HepG2 (cell line): Measurements from ENCODE around the gene CAMSAP2. TPM values are rescaled to one million over a fixed set of nuclear protein-coding genes. Genes with fewer than 3 reads are reported as not detected.

Experiments used
- FOXP1 ChIP-seq, 2 experiments: fragments of 450-650 bp in 1 of 2; IDR thresholded peaks; 2 replicates each; pipeline ENCODE4 v1.6.1; 2017 to 2018; ENCODE audit warnings: antibody characterized with exemption in 1 of 2
- KAT2B ChIP-seq: fragments of 150-350 bp; IDR thresholded peaks from 2 replicates; pipeline ENCODE4 v1.6.1; 2014; ENCODE audit warnings: low read depth, low read length, borderline replicate concordance
- KDM5A ChIP-seq: fragments of 200-600 bp; sonication (generic); IDR thresholded peaks from 2 replicates; pipeline ENCODE4 v1.7.0; 2018; ENCODE audit warnings: antibody characterized with exemption, mild to moderate bottlenecking, low read length, borderline replicate concordance
- MBNL3 ChIP-seq: fragments of 250-450 bp; sonication (Bioruptor Pico); conservative IDR thresholded peaks from 2 replicates; pipeline ENCODE4 v1.8.0; 2022; ENCODE audit warnings: mild to moderate bottlenecking, inconsistent platforms
- MZF1 ChIP-seq: sonication (generic); formaldehyde crosslinking; IDR thresholded peaks from 2 replicates; pipeline ENCODE4 v1.8.1; 2023; ENCODE audit warnings: mild to moderate bottlenecking, missing genetic modification reagents, borderline replicate concordance
- NCOR1 ChIP-seq: fragments of 200-600 bp; sonication (generic); IDR thresholded peaks from 2 replicates; pipeline ENCODE4 v1.7.0; 2017; ENCODE audit warnings: antibody characterized with exemption, low read length, borderline replicate concordance
- NFKBIZ ChIP-seq: IDR thresholded peaks from 2 replicates; pipeline ENCODE4 v1.6.1; 2018; ENCODE audit warnings: missing genetic modification reagents, missing compliant biosample characterization
- NR2F2 ChIP-seq: IDR thresholded peaks from 2 replicates; pipeline ENCODE4 v1.6.1; 2012; ENCODE audit warnings: low read depth, inconsistent platforms, borderline replicate concordance
- POLR2AphosphoS2 ChIP-seq: IDR thresholded peaks from 2 replicates; pipeline ENCODE4 v1.6.1; 2011; ENCODE audit warnings: low read depth, low read length, improper control_type of control experiment
- RARA ChIP-seq: IDR thresholded peaks from 2 replicates; pipeline ENCODE4 v1.6.1; 2016; ENCODE audit warnings: missing genetic modification reagents, missing compliant biosample characterization
- SAFB2 ChIP-seq: sonication (generic); formaldehyde crosslinking; IDR thresholded peaks from 2 replicates; pipeline ENCODE4 v1.5.1; 2020; ENCODE audit warnings: missing genetic modification reagents, low read depth, mild to moderate bottlenecking, borderline replicate concordance
- SMARCC2 ChIP-seq: fragments of 450-650 bp; IDR thresholded peaks from 2 replicates; pipeline ENCODE4 v1.6.1; 2017; ENCODE audit warnings: antibody characterized with exemption, mild to moderate bottlenecking
- TAF1 ChIP-seq: sonication (generic); formaldehyde crosslinking; IDR thresholded peaks from 2 replicates; pipeline ENCODE4 v1.4.0; 2020; ENCODE audit warnings: missing genetic modification reagents
- ZFAT ChIP-seq: sonication (generic); formaldehyde crosslinking; conservative IDR thresholded peaks from 2 replicates; pipeline ENCODE4 v1.8.1; 2023; ENCODE audit warnings: missing genetic modification reagents, inconsistent platforms
- ZNF350 ChIP-seq: sonication (generic); formaldehyde crosslinking; IDR thresholded peaks from 2 replicates; pipeline ENCODE4 v1.4.0; 2020; ENCODE audit warnings: mild to moderate bottlenecking, low read depth, missing genetic modification reagents, borderline replicate concordance
- ZNF563 ChIP-seq: sonication (generic); formaldehyde crosslinking; IDR thresholded peaks from 2 replicates; pipeline ENCODE4 v1.8.0; 2022; ENCODE audit warnings: mild to moderate bottlenecking, moderate library complexity, missing genetic modification reagents
- ZNF576 ChIP-seq: sonication (generic); formaldehyde crosslinking; IDR thresholded peaks from 2 replicates; pipeline ENCODE4 v1.4.0; 2020; ENCODE audit warnings: mild to moderate bottlenecking, missing genetic modification reagents
- ZNF672 ChIP-seq: sonication (generic); formaldehyde crosslinking; IDR thresholded peaks from 2 replicates; pipeline ENCODE4 v1.8.1; 2022; ENCODE audit warnings: missing genetic modification reagents
- ZNF713 ChIP-seq: sonication (generic); formaldehyde crosslinking; IDR thresholded peaks from 2 replicates; pipeline ENCODE4 v1.4.0; 2020; ENCODE audit warnings: mild to moderate bottlenecking, missing genetic modification reagents
- ZNF720 ChIP-seq: sonication (generic); formaldehyde crosslinking; IDR thresholded peaks from 2 replicates; pipeline ENCODE4 v1.4.0; 2020; ENCODE audit warnings: missing genetic modification reagents
- ZNF784 ChIP-seq: sonication (generic); formaldehyde crosslinking; IDR thresholded peaks from 2 replicates; pipeline ENCODE4 v1.5.1; 2020; ENCODE audit warnings: missing genetic modification reagents, mild to moderate bottlenecking, borderline replicate concordance
- ZNF792 ChIP-seq: IDR thresholded peaks from 2 replicates; pipeline ENCODE4 v1.6.1; 2016
- ZNF883 ChIP-seq: sonication (generic); formaldehyde crosslinking; IDR thresholded peaks from 2 replicates; pipeline ENCODE4 v1.5.1; 2020; ENCODE audit warnings: mild to moderate bottlenecking, missing genetic modification reagents; ENCODE audit errors: not compliant biosample characterization
- ZZZ3 ChIP-seq: sonication (generic); formaldehyde crosslinking; IDR thresholded peaks from 2 replicates; pipeline ENCODE4 v1.4.0; 2020; ENCODE audit warnings: missing genetic modification reagents, mild to moderate bottlenecking, borderline replicate concordance
- polyA plus RNA-seq, 8 experiments: library from polyadenylated mRNA; depleted of rRNA in 3 of 8; stranded (reverse) in 7 of 8; unstranded in 1 of 8; fragments of >200 nt; fragmentation: Illumina TruSeq in 4 of 8; extraction: Trizol in 4 of 8; gene quantifications; 2 replicates each; pipeline versions ENCODE4 v1.2.1 to v1.2.3, GENCODE V29; 2011 to 2016; ENCODE audit warnings: low read depth in 4 of 8, missing spikeins in 1 of 8, mixed read lengths in 1 of 8; ENCODE audit not compliant: insufficient read depth in 1 of 8
- total RNA-seq, 5 experiments: library from RNA; depleted of rRNA; stranded (reverse); fragments of >200 nt; fragmentation: Illumina TruSeq; extraction: Trizol; gene quantifications; 2 replicates each; pipeline ENCODE4 v1.2.3, GENCODE V29; 2016; ENCODE audit warnings: low read depth in 1 of 5
- TF ChIP-seq, protein P1 (sequence below): sonication (generic); formaldehyde crosslinking; IDR thresholded peaks from 2 replicates; pipeline ENCODE4 v1.9.0; 2021; ENCODE audit warnings: missing genetic modification reagents, borderline replicate concordance
- TF ChIP-seq, protein P2 (sequence below): sonication (generic); formaldehyde crosslinking; conservative IDR thresholded peaks from 2 replicates; pipeline ENCODE4 v1.4.0; 2020; ENCODE audit warnings: missing genetic modification reagents
- TF ChIP-seq, protein P3 (sequence below): IDR thresholded peaks from 2 replicates; pipeline ENCODE4 v1.6.1; 2016; ENCODE audit warnings: mild to moderate bottlenecking, missing biosample characterization, missing genetic modification reagents

The CAMSAP2 gene
- total and polyA plus RNA-seq, 2 of the 13 experiments (the other 11 are each of a cell fraction or from before 2014, with no cell fraction given): 3.4 to 8.2 TPM

DNA sequence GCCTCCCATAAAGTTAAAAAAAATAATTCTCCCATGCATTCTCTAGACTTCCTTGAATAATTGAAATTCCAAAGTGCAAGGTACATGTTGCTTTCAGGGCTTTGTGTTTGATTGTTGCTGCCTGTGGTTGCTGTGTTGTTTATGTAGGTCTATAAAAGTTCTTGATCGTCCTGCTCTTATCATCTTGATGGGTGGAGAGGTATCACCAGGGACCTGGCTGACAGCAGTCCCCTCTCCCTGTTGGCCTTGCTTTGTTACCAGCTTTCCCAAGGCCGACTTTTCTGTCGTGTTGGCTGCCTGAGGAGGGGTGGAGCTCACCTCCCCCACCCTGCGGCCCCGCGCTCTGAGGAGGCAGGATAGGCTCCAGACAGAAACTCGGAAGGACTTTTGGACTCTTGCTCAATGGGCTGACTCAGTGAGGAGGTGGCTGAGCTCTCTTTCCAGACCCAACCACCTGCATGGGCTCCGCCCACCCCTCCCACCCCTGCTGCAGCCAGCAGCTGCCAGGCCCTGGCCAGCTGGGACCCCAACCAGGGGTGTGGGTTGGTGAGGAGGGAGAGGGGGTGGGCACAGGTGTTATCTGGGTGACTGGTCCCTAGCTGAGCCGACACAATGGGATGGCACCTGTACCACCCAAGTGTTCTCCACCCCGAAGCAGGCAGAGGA is 158.0 kb downstream of the CAMSAP2 start (continued):
- TF ChIP-seq NR2F2 (no peak), KDM5A (no peak), ZZZ3 (CRISPR knock-in tag) (no peak), ZNF713 (no peak), ZNF350 (CRISPR knock-in tag) (peak; percentile 86; the same call in 1 of the 2 replicates), SMARCC2 (no peak), ZNF883 (CRISPR knock-in tag) (no peak), TAF1 (CRISPR knock-in tag) (no peak), ZNF576 (no peak), FOXP1 (IDR thresholded peaks at IDR 0.05) (no peak), FOXP1 (CRISPR knock-in tag; IDR thresholded peaks at IDR 0.05) (peak; percentile 67; the same call in 1 of the 2 replicates), NFKBIZ (CRISPR knock-in tag) (peak; percentile 85; the same call in 1 of the 2 replicates), ZNF720 (CRISPR knock-in tag) (no peak), ZFAT (CRISPR knock-in tag) (no peak), MZF1 (CRISPR knock-in tag) (no peak), NCOR1 (peak; percentile 89), SAFB2 (CRISPR knock-in tag) (no peak), ZNF792 (CRISPR knock-in tag) (0 out of 2 replicates have a peak, but pooled peaks have one; percentile 42), ZNF563 (CRISPR knock-in tag) (no peak), ZNF672 (CRISPR knock-in tag) (no peak), KAT2B (no peak), MBNL3 (CRISPR knock-in tag) (no peak), ZNF784 (CRISPR knock-in tag) (no peak), POLR2AphosphoS2 (no peak), RARA (peak; percentile 86)
- TF ChIP-seq, protein P1, sequence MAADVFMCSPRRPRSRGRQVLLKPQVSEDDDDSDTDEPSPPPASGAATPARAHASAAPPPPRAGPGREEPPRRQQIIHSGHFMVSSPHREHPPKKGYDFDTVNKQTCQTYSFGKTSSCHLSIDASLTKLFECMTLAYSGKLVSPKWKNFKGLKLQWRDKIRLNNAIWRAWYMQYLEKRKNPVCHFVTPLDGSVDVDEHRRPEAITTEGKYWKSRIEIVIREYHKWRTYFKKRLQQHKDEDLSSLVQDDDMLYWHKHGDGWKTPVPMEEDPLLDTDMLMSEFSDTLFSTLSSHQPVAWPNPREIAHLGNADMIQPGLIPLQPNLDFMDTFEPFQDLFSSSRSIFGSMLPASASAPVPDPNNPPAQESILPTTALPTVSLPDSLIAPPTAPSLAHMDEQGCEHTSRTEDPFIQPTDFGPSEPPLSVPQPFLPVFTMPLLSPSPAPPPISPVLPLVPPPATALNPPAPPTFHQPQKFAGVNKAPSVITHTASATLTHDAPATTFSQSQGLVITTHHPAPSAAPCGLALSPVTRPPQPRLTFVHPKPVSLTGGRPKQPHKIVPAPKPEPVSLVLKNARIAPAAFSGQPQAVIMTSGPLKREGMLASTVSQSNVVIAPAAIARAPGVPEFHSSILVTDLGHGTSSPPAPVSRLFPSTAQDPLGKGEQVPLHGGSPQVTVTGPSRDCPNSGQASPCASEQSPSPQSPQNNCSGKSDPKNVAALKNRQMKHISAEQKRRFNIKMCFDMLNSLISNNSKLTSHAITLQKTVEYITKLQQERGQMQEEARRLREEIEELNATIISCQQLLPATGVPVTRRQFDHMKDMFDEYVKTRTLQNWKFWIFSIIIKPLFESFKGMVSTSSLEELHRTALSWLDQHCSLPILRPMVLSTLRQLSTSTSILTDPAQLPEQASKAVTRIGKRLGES: no peak
- TF ChIP-seq, protein P2, sequence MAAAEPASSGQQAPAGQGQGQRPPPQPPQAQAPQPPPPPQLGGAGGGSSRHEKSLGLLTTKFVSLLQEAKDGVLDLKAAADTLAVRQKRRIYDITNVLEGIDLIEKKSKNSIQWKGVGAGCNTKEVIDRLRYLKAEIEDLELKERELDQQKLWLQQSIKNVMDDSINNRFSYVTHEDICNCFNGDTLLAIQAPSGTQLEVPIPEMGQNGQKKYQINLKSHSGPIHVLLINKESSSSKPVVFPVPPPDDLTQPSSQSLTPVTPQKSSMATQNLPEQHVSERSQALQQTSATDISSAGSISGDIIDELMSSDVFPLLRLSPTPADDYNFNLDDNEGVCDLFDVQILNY (CRISPR knock-in tag): no peak
- TF ChIP-seq, protein P3, sequence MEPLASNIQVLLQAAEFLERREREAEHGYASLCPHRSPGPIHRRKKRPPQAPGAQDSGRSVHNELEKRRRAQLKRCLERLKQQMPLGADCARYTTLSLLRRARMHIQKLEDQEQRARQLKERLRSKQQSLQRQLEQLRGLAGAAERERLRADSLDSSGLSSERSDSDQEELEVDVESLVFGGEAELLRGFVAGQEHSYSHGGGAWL: no peak
